ENCODE data around the gene PJVK.

DNA sequence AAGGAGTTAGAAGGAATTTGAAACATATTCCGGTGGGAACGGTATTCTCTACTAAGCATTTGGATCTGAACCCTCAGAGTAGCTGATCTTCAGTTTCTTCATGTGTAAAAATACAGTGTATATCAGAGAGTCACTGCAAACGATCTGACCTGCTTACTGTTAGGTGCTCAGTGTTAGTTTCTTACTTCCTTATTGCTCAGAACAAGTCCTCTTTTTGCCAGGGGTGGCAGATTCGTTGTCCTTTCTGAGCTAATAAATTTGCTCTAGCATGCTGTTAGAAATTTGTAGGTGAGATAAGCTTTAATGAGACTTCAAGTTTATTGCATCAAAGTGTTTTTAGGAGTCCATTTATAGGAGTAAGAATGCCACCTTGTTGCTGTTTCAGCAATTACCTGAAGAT, 44.9 kb downstream of the PJVK start:
- no peak for TF ChIP-seq POLR2AphosphoS5 (IDR thresholded peaks at IDR 0.05; ENCODE audit: borderline replicate concordance, low read depth, low read length)
- TF ChIP-seq EZH2 (IDR thresholded peaks at IDR 0.05): no peak
- TF ChIP-seq FOXP2 (optimal IDR thresholded peaks at IDR 0.05; ENCODE audit: control extremely low read depth, extremely low read length, insufficient read depth): no peak

Measured in SK-N-MC (cell line).